GM18498 (cell line): Measurements from ENCODE around the gene BNIP2.
"Not testable (repeated sequence)": the region's sequence is repeated elsewhere in the genome, so short reads cannot be mapped to it uniquely, and the experiment has no call there.

Experiments
- ATAC-seq: cut with Tn5 transposase; IDR thresholded peaks from one replicate; pipeline ENCODE4 v1.9.1; 2021; ENCODE audit warnings: mild to moderate bottlenecking, moderate library complexity; ENCODE audit not compliant: unreplicated experiment

BNIP2 gene

DNA sequence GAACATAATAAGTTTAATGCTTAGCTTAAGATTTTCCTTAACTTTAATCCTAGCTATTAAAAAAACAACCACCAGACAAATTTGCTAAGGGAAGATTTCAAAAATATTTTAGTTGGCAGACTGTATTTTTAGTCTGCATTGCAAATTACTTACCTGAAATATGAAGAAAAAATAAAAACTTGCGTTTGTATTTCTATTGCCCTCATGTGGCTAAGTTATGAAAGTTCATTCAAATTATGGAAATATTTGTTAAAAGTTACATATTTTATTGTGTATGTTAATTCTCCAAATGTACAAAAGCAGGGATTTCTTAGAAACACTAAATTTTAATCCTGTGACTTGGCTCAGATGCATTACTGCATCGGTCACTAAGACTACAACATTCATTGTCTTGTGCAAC lies 46.8 kb downstream of the BNIP2 start:
- ATAC-seq = no peak

DNA sequence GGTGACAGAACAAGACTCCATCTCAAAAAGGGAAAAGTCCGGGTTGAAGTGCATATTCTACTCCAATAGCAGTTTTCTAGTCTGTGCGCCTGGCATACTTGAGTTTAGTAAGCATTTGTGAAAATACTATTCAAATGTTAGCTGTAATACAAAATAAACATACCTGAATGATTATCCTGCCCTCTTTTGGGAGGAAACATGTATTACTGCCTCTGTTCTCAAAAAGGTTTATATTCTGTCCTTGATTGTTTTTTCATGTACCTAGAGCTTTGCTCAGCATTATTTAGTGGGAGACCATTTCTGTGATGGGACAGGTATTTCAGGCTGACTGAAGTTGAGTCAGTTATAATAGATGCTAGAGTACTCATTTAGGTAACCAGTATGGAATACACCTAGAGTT lies 51.6 kb downstream of the BNIP2 start:
- not testable (repeated sequence) for ATAC-seq

DNA sequence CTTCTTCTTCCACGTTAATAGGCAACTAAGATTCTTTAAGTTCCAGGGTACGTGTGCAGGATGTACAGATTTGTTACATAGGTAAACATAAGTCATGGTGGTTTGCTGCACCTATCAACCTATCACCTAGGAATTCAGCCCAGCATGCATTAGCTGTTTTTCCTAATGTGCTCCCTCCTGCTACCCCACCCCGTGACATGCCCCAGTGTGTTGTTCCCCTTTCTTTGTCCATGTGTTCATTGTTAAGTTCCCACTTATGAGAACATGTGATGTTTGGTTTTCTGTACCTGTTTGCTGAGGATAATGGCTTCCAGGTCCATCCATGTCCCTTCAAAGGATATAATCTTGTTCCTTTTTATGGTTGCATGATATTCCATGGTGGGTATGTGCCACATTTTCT lies 52.9 kb downstream of the BNIP2 start:
- ATAC-seq = no peak

DNA sequence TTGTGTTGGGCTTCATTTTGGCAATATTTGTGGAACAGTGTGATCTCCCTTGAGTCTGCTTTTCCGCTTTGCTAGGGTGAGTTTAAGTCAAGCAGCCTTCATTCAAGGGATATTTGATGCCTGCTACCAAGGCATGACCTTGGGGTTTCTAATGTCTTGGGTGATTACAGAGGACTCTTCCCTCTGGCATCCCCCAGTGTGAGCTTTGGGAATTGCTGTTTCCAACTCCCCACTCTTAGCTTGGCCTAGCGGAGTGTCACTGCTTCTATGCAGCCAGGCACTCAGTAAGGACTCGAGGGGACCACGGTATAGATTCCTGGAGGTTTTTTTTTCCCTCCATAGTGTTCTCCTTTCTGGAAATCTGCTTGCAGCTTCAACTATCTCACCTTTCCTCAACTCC lies 56.4 kb downstream of the BNIP2 start:
- ATAC-seq = no peak

DNA sequence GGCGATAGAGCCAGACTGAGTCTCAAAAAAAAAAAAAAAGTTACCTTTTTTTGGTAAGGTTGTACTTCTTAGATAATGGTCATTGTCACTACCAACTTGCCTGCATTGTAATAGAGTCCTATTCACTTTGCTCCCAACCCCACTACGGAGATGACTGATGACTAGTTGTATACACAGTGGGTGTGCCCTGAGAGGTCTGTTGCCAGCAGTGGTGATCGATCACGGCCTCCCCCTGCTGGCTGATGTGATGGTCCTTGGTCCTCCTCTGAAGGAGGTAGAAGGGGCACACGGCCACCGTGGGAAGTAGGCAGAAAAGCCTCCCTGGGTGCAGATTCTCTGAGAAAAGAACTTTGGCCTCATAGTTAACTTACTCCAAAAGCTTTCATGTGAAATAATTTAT lies 66.8 kb downstream of the BNIP2 start:
- ATAC-seq = no peak

DNA sequence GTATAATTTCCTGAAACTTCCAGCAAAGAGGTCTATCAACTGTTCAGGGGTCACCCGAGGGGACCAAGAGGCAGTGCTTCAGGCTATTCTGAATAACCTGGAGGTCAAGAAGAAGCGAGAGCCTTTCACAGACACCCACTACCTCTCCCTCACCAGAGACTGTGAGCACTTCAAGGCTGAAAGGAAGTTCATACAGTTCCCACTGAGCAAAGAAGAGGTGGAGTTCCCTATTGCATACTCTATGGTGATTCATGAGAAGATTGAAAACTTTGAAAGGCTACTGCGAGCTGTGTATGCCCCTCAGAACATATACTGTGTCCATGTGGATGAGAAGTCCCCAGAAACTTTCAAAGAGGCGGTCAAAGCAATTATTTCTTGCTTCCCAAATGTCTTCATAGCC lies 70.7 kb downstream of the BNIP2 start:
- ATAC-seq = no peak

DNA sequence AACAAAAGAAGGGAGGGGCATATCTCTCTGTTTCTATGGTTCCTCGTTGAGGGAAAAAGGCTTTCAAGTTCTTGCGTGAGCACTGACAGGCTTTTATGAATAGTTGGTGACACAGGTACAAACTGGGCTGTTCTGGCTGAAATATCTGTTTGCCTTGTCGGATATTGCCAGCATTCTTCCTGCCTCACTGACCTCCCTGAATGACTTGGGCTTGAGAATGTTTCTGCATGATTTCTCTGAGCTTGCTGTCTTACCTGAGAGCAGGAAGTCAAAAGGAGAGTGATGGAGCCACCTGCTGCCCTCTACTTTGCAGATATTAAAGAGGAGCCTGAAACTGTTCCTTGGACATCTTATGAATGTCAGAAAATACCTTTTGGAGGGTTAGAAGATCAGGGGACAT lies 72.7 kb downstream of the BNIP2 start:
- ATAC-seq = no peak

DNA sequence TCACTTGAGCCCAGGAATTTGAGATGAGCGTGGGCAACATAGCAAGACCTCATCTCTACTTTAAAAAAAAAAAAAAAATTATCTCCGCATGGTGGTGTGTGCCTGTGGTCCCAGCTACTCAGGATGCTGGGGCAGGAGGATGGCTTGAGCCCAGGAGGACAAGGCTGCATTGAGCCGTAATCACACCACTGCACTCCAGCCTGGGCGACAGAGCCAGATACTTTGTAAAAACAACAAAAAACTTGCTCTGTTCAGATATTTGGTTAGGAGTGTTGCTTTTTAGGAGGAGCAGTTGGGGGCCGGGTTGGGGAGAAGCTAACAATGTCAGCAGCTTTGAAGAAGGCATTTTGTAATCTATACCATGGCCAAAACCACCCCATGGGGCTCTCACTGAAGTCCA lies 73.5 kb downstream of the BNIP2 start:
- no peak for ATAC-seq

DNA sequence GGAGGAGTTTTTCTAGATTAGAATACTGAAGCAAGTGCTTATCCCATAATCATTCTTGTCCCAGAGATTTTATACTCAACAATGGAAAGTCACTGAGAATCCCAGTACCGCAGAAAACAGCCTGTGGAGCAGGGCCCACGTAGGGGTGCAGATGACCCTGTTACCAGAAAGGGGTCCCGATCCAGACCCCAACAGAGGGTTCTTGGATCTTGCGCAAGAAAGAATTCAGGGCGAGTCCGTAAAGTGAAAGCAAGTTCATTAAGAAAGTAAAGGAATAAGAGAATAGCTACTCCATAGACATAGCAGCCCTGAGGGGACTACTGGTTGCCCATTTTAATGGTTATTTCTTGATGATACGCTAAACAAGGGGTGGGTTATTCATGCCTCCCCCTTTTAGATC lies 75.0 kb downstream of the BNIP2 start:
- ATAC-seq = no peak

DNA sequence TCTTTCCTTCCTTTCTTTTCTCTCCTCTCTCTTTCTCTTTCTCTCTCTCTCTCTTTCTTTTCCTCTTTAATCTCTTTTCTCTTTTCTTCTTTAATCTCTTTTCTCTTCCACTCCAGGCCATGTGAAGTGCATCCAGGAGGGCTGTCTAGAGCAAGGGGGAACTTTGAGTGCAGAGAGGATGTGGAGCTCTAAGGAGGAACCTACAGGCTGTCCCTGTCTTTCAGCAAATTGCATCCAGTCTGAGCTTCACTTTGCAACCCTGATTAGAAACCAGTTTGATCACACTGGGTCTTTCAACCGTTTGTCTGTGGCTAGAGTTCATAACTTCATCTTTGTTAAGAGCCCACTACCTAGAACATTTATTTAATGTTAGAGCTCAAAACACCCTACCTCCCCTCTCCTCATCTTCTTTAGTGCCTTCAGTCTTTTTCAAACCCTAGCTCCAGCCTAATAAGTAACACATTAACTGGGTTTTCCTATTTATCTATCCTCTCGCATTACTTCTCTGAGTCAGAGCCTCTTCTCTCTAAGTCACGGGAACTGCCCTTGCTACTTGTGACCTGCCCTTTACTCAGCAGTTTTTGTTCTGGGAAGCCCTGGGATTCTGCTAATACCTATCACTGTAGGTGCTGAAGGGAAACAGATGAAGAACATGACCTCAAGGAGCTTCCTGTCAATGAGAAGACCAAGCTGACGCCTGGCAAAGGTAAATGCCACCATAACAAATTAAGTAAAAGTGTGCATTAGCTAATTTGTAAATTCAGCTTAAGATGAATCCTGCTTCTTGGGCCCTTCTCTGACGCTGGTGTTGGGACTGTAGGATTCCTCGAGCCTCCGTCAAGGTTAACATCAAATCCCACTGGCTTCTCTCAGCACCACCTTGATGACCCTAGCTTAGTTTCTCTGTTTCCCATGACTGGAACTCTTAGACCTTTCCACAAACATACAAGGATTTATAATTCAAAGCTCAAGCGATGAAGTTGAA lies 77.6 kb downstream of the BNIP2 start, which contains the start of gene GCNT3:
Gene GCNT3 (plus strand): TSS at position 508 of the 985 bp plus-strand sequence. CDS start 6,456 bp downstream, outside the sequence.
- ATAC-seq = no peak

DNA sequence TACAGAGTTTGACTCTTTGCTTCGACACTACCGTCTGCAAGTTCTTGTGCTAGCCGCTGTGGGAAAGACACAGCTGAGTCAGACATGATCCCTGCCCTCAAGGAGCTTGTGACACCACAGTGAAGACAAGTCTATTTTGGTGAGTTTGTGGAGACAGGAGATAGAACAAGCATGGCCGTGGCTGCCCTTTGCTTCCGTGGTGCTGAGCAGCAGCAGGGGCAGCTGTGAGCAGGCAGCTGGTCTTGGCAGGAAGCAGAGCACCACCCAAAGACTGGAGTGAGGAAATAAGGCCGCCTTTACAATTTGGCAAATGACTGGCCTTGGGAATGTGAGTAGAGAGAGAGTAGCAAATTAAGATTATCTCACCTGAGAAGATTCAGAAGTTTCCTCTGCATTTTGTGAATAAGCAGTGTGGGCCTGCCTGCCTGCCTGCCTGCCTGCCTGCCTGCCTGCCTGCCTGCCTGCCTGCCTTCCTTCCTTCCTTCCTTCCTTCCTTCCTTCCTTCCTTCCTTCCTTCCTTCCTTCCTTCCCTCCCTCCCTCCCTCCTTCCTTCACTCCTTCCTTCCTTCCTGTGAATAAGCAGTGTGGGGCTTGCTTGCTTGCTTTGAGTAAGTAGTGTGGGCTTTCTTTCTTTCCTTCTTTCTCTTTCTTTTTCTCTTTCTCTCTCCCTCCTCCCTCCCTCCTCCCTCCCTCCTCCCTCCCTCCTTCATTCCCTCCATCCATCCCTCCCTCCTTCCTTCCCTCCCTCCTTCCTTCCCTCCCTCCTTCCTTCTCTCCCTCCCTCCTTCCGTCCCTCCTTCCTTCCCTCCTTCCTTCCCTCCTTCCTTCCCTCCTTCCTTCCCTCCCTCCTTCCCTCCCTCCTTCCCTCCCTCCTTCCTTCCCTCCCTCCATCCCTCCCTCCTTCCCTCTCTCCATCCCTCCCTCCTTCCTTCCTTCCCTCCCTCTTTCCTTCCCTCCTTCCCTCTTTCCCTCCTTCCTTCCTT lies 79.1 kb downstream of the BNIP2 start:
- ATAC-seq = no peak
